Endothelial cell (in vitro differentiated cells): ENCODE results near the gene SSH2. TPM values are rescaled to one million over a fixed set of nuclear protein-coding genes. Genes with fewer than 3 reads are reported as not detected.

Experiments
- DNase-seq: peaks from one replicate; pipeline ENCODE4 v3.0.0; 2021; ENCODE audit warnings: low spot score
- H3K27ac Mint-ChIP-seq: one replicate; pipeline ENCODE4 v1.8.0; 2021; ENCODE audit warnings: mixed read lengths, inconsistent platforms; ENCODE audit not compliant: unreplicated experiment
- H3K27me3 Mint-ChIP-seq: one replicate; pipeline ENCODE4 v1.8.0; 2021; ENCODE audit warnings: mild to moderate bottlenecking, moderate library complexity, mixed read lengths, inconsistent platforms; ENCODE audit not compliant: unreplicated experiment
- H3K36me3 Mint-ChIP-seq: one replicate; pipeline ENCODE4 v1.8.0; 2021; ENCODE audit warnings: mild to moderate bottlenecking, low read depth, mixed read lengths, inconsistent platforms; ENCODE audit not compliant: unreplicated experiment
- H3K4me1 Mint-ChIP-seq: one replicate; pipeline ENCODE4 v1.8.0; 2021; ENCODE audit warnings: mild to moderate bottlenecking, mixed read lengths, inconsistent platforms; ENCODE audit not compliant: unreplicated experiment
- H3K4me3 Mint-ChIP-seq: one replicate; pipeline ENCODE4 v1.8.0; 2021; ENCODE audit warnings: mild to moderate bottlenecking, mixed read lengths, inconsistent platforms; ENCODE audit not compliant: unreplicated experiment
- H3K9me3 Mint-ChIP-seq: one replicate; pipeline ENCODE4 v1.8.0; 2021; ENCODE audit warnings: mixed read lengths, inconsistent platforms; ENCODE audit not compliant: unreplicated experiment
- CTCF ChIP-seq: fragments of 200-600 bp; sonication (generic); IDR thresholded peaks from one replicate; pipeline ENCODE4 v1.5.0; 2021; ENCODE audit warnings: antibody characterized with exemption; ENCODE audit not compliant: unreplicated experiment
- total RNA-seq: library from RNA; stranded (reverse); fragmentation: NEBNext Ultra II Directional; extraction: Animal tissue kit (Norgen Biotek cat#: 25700); gene quantifications from one replicate; pipeline ENCODE4 v1.2.1, GENCODE V29; 2021; ENCODE audit not compliant: unreplicated experiment

SSH2 gene
- total RNA-seq, 1 donor from 2014 or later, result 81.2 TPM

- peaks cover 25% of the 10 kb centered on the region for H3K4me1 Mint-ChIP-seq
- H3K27ac Mint-ChIP-seq, result peak overlapping the region; percentile 96
- H3K9me3 Mint-ChIP-seq, result no peaks in the 10 kb centered on the region
- DNase-seq, result peak; percentile 17
- H3K4me3 Mint-ChIP-seq, result no peak overlapping the region
- peaks cover 4% of the 10 kb centered on the region for H3K27me3 Mint-ChIP-seq
- H3K36me3 Mint-ChIP-seq, result peaks cover 9% of the 10 kb centered on the region
- no peak for TF ChIP-seq CTCF
Measured at GRCh38 chr17:29929006-29929532, 959 bp downstream of the SSH2 start.

GRCh38 chr17:29927546-29927945, 2.5 kb downstream of the SSH2 start:
- Mint-ChIP-seq H3K27me3 (peaks cover 4% of the 10 kb centered on the region), H3K9me3 (no peaks in the 10 kb centered on the region), H3K4me1 (peaks cover 25% of the 10 kb centered on the region), H3K27ac (no peak overlapping the region), H3K36me3 (peaks cover 9% of the 10 kb centered on the region), H3K4me3 (peak overlapping the region; percentile 1)
- no peak for DNase-seq
- TF ChIP-seq CTCF, result no peak

- Mint-ChIP-seq H3K4me3 (no peak overlapping the region), H3K27me3 (peaks cover 4% of the 10 kb centered on the region), H3K9me3 (no peaks in the 10 kb centered on the region), H3K4me1 (peaks cover 25% of the 10 kb centered on the region), H3K27ac (no peak overlapping the region), H3K36me3 (peaks cover 9% of the 10 kb centered on the region)
- no peak for TF ChIP-seq CTCF
- no peak for DNase-seq
Measured at GRCh38 chr17:29924786-29925185, 5.2 kb downstream of the SSH2 start.

GRCh38 chr17:29918922-29919856, 10.8 kb downstream of the SSH2 start:
- H3K4me1 Mint-ChIP-seq, result peaks cover 10% of the 10 kb centered on the region
- H3K4me3 Mint-ChIP-seq, result no peak overlapping the region
- H3K27me3 Mint-ChIP-seq, result no peaks in the 10 kb centered on the region
- no peaks in the 10 kb centered on the region for H3K9me3 Mint-ChIP-seq
- DNase-seq, result no peak
- H3K36me3 Mint-ChIP-seq, result no peaks in the 10 kb centered on the region
- H3K27ac Mint-ChIP-seq, result peak overlapping the region; percentile 88
- TF ChIP-seq CTCF, result no peak

- TF ChIP-seq CTCF, result no peak
- H3K4me3 Mint-ChIP-seq, result no peak overlapping the region
- no peak overlapping the region for H3K27ac Mint-ChIP-seq
- H3K36me3 Mint-ChIP-seq, result no peaks in the 10 kb centered on the region
- H3K9me3 Mint-ChIP-seq, result no peaks in the 10 kb centered on the region
- no peak for DNase-seq
- H3K4me1 Mint-ChIP-seq, result peaks cover 10% of the 10 kb centered on the region
- no peaks in the 10 kb centered on the region for H3K27me3 Mint-ChIP-seq
Measured at GRCh38 chr17:29918016-29918415, 12.0 kb downstream of the SSH2 start.
